A204.1 (cell line): ENCODE data around the gene PTN.
"Not testable (repeated sequence)": the region's sequence is repeated elsewhere in the genome, so short reads cannot be mapped to it uniquely, and the experiment has no call there.

ENCODE experiments used
- FAIRE-seq: peaks from 2 replicates; lab custom pipeline; 2012; peaks lifted over from hg19 to GRCh38; lab: Jason Lieb, UNC

The PTN gene

DNA sequence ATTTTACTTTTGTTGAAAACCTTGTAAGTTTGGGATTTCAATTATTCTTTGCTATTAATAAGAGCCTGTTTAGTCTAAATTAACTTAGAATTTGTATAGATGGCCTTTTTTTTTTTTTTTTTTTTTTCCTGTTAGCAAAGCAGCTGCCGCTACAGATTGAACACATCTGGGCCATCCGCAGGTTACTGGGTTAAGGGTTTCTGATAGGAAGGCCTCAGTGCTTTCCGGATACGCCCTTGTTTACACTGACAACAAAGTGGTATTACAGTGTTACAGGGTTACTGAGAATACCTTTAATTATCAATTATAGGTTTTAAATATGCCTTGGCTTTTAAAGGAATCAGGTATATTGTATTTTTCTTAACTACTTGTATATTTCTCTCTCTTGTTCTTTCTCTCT lies 76.8 kb downstream of the PTN start:
- FAIRE-seq, result no peak

DNA sequence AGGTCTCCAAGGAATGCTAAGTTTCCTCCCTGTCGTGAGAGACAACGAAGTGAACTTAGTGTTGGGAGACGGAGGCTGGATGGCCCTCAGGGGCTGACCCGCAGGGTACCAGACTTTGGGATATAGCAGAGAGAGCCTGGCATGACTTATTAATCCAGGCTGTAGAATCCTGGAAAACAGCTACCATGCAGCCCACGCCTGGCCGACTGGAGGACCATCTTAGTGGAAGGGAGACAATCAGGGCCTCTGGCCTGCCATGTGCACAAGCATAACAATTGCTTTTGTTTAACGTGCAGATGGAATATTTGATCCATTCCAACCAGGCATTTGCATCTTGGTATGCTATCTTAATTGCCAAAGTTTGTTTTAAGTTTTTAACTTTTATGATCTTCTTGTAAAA lies 78.1 kb downstream of the PTN start:
- FAIRE-seq, result not testable (repeated sequence)

DNA sequence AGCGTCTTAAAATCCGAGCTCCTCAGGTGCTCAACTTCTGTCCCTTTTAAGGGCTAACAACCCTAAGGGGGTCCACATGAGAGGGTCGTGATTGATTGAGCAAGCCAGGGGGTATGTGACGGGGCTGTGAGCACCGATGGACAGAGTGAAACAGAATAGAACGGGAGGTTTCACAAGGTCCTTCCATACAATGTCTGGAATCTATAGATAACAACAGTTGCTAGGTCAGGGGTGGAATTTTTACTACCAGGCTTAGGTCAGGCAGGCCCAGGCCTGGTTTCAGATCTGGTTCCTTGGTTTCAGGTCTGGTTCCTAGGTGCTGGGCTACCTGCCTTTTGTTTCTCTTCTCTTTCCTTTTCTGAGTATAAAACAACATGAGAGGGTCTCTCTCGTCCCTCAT lies 80.9 kb downstream of the PTN start:
- FAIRE-seq, result no peak

DNA sequence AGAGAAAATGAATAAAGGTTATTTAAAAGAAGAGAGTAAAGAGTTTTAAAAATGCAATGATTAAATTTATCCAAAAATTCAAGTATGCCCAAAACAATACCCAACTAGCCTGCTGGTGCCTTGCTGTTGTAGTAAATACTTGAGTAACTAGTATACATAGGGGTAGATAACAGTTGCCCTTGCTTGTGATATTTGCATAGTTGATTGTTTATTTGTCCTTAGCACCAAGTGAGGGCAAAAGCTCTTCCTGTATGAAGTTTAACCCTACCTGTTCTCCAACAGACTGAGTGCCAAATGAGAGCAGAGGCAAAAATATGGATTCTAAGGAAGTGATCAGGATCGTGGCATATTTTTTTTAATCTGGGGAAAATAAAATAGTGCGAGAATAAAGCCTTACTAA lies 85.0 kb downstream of the PTN start:
- FAIRE-seq, result no peak

- FAIRE-seq, result no peak
Measured at GRCh38 chr7:137254766-137255165, 88.8 kb downstream of the PTN start.

DNA sequence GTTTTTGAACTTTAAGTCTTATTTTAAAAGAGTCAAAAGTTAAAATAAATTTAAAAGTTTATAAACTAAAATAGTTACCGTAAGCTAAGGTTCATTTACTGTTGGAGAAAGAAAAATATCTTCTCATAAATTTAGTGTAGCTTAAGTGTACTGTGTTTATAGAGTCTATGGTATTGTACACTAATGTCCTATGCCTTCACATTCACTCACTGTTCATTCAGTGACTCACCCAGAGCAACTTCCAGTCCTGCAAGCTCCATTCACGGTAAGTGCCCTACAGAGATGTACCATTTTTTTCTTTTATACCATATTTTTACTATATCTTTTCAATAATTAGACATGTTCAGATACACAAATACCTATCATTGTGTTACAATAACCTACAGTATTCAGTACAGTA lies 97.6 kb downstream of the PTN start:
- FAIRE-seq, result no peak

DNA sequence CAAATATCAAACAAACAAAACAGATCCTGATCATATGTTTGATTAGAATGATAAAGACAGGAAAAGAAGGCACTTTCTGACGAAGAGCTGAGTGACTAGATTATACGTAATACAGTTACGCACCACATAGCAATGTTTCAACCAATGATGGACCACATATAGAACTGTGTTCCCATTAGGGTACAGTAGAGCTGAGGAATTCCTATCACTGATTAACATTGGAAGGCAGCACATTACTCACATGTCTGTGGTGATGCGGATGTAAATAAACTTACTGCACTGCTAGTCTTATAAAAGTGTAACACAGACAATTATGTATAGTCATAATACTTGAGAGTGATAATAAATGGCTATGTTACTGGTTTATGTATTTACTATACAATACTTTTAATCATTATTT lies 98.3 kb downstream of the PTN start:
- no peak for FAIRE-seq

DNA sequence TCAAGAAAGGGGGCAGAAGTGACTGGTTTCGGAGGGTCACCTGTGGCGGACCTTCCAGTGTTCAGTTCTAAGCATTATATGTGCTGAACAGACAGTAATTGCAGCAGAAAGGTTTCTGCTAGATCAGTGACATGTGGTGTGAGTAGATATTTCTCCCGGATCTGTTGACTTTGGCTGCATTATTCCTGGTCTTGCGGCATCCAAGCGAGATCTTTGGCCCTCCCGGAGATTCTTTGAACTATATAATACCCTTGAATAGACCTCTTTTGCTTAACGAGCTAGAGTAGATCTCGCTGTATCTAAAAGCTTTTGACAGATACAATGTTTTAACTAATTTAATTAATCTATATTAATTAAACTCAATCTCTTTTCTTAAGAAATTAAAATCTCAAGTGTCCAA lies 99.8 kb downstream of the PTN start:
- no peak for FAIRE-seq

DNA sequence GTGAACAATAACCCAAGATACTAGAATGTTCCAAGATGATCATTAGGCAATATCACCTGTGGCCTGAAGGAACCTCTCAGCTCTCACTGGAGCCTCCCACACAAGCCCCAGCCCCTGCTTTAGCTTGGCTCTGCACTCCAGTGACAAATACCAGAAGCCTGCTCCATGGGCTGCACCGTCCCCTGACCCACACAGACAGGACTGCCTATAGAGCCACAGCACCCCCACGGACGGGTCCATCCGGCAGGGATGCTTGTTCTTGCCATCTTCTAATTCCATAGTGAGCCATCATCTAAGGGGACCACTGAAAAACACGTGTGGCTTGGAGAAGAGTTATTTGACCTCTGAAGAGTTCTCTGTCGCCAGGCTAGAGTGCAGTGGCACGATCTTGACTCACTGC lies 100.9 kb downstream of the PTN start:
- FAIRE-seq, result no peak

DNA sequence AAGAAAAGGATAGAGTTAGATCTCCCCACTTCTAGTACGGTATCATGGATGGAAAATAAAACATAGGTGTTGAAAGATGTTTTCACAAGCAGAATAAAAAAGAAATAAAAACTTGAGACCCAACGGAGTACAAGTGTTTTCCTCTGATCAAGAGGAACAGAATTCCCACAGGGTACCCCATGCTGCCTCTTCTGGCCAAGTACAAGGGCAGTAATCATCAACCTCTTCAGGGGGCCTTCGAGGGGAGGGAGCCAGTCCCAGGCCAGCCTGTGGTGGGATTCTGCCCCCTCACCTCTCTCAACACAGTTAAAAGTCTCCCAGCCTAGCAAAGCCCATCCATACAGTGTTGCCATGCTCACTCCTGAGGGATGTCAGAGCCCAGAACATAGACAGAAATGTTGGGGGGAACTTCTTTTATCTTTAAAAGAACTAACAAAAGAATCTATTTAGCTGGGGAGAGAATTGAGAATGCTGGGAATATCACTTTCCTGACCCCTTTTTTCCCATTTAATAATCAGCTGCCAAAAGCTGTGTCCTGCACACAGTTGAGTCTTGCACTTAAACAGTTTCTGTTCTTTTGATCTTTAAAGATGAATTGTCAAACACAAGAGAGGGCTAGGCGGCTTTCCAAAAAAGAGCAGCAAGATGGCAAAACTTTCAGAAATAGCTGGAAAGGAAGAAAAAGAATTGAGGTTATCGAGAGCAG lies 101.7 kb downstream of the PTN start:
- no peak for FAIRE-seq

GRCh38 chr7:137239186-137239585 lies 104.3 kb downstream of the PTN start:
- not testable (repeated sequence) for FAIRE-seq

DNA sequence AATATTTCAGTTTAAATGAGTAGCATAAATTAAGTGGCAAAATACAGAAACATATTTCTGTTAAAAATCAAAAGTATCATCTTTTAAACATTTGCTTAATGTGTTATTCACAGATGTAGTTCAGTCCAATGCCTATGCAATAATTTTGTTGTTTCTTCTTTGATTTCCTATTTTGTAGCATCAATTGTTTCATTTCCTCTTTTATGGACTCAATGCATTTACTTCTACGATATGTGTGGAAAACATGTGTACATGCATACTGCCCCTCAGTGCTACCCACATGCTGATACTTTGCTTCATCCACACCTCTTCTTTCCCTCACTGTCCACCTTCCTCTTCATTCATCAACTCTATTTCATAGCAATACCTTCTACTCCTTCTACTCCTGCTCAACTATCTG lies 108.1 kb downstream of the PTN start:
- no peak for FAIRE-seq

DNA sequence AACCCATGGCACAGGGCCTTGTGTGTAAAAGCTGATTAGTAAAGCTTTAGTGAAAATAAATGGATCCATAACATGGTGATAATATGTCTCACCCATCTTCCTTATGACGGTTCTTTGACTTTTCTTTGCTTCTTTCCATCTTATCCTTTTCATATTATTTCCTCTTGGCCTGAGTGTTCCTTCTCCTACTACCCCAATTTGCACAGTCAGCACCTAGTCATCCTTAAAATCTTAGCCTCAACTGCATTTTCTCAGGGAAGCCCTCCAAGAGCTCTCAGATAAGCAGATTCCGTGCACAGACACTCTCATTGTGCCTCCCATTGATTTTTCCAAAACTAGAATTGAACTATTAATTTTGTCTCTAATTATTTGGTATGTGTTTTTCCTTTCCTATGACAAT lies 112.4 kb downstream of the PTN start:
- no peak for FAIRE-seq

DNA sequence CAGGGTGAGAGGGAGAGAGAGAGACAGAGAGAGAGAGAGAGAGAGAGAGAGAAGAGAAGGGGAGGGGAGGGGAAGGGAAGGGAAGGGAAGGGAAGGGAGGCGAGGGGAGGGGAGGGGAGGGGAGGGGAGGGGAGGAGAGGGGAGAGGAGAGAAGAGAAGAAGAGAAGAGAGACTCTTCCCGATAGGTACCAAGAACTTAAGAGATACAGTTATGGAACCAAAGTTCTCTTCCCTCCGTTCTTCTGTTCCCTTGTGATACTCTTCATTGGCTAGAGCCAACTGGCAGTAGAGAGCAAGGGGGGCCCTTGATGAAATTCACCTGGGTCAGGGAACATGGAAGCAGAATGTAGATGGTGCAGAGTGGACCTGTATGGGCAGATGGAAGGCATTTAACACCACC lies 122.1 kb downstream of the PTN start:
- FAIRE-seq, result no peak

DNA sequence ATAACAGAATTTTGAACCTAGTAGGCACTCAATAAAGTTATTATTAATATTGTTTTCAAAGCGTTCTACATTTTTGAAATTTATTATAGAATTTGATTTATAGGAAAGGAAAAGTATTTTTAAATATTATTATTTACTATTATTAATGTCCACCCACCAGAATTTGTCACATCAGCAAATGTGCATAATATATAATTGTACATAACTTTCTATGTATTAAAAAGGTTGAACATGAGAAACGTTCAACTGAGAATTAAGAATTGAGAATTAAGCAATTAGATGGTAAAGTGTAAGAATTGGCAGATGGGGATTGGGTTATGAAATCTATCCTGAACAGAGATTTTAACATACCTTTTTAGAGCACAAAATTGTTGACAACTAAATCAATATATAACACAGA lies 129.8 kb downstream of the PTN start:
- FAIRE-seq, result peak; percentile 77

DNA sequence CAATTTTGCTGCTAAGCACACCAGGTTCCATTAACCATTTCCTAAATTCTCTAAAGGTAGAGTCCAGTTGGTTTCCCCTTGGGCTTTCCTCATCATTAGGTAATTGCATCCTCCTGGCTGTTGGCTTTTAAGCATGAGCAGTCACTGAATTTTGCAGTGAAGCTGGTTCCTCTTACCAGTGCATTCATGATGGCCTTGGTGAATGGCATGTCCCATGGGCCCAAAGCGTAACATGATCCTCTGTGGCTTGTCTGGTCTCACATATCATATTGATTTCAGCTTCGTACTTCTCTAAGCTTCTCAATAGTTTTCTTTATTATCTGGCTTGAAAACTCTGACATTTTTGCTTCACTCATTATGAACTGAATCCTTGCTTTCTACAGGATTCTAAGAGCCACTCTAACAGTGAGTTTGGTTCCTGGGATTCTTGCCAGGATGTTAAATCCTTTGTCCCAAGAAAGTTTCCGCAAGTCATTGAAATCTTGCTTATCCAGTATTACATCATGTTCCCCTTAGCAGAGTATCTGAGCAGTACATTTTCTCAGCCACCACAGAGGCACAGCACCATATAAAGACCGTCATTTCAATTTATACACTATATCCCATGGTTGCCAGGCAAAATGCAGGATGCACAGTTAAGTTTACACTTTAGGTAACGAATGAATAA lies 134.2 kb downstream of the PTN start:
- no peak for FAIRE-seq

DNA sequence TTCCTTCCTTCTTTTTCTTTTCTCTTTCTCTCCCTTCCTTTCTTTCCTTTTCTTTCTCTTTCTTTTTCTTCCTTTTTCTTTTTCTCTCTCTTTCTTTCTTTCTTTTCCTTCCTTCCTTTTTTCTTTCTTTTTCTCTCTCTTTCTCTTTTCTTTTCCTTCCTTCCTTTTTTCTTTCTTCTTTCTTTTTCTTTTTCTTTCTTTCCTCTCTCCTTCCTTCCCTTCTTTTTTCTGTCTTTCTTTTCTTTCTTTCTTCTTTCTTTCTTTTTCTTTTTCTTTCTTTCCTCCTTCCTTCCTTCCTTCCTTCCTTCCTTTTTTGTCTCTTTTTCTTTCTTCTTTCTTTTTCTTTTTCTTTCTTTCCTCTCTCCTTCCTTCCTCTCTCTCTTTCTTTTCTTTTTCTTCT lies 136.8 kb downstream of the PTN start:
- FAIRE-seq, result no peak

DNA sequence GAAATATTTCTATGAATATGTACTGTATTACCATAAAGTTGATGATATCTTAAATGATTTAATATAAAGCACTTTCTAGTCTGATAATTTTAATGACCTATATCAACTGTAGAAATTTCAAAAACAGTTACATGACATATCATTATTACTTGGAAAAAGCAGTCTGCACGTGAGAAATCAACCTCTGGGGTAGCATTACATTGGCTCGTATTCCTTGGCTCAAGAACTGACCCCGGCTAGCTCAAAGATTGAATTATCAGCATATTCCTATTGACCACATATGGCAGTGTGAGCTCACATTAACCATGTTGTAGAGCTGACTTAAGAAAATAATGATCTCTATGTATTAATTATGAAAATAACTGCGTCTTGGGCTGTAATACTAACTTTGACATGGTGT lies 139.3 kb downstream of the PTN start:
- FAIRE-seq, result peak; percentile 3

DNA sequence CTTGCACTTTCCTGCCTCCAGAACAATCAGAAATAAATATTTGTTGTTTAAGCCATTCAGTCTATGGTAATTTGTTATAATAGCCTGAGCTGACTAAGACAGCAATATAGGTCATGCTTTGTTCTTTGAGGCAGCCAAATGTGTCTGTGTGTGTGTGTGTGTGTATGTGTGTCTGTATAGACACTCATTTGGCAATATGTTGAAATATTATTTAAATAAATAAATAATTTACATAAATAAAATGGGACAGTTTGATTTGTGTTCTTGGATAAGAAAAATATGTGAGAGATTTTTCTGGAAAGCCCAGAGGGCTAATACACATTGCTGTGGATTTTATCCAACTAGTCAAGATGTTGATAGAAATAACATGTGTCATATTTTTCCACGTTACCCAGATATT lies 140.2 kb downstream of the PTN start:
- no peak for FAIRE-seq

DNA sequence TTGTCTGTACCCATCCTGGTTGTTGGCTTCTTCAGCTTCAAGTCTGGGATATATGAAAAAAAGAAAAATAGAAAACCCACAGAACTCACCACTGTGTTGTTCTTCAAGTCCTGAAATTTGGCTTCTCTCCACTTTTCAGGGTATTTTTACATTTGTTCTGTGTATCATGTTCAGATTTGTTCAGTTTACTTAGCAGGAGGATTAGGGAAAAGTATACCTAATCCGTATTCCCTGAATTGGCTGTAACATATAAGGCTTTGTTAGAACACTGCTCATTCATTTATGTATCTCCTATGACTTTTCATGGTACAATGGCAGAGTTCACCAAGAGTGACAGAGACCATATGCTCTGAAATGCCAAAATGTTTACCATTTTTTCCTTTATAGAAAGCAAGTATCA lies 146.9 kb downstream of the PTN start:
- no peak for FAIRE-seq

- peak; percentile 87 for FAIRE-seq
Measured at GRCh38 chr7:137195996-137196395, 147.5 kb downstream of the PTN start.

DNA sequence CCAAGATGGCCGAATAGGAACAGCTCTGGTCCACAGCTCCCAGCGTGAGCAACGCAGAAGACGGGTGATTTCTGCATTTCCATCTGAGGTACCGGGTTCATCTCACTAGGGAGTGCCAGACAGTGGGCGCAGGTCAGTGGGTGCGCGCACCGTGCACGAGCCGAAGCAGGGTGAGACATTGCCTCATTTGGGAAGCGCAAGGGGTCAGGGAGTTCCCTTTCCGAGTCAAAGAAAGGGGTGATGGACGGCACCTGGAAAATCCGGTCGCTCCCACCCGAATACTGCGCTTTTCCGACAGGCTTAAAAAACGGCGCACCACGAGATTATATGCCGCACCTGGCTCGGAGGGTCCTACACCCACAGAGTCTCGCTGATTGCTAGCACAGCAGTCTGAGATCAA lies 161.9 kb downstream of the PTN start:
- FAIRE-seq, result not testable (repeated sequence)
